SIG-M5 treated with dmso at 0.1 percent for 504 hours (cell line): ENCODE results near the gene LYSMD1.
A peak's percentile ranks its signal among the peaks of the same experiment; 100 is the strongest.

ENCODE experiments used
- DNase-seq: peaks from one replicate; lab custom pipeline; 2025; ENCODE audit not compliant: unreplicated experiment; lab: John Stamatoyannopoulos, UW

Gene LYSMD1

GRCh38 chr1:151175863-151176262, 10.2 kb upstream of the LYSMD1 start, which contains the start of gene TMOD4:
TSS of gene TMOD4 (minus strand) at chr1:151175981. CDS start at chr1:151174875, 1,106 bp downstream.
- DNase-seq: peak; percentile 72

GRCh38 chr1:151175041-151175741, 9.5 kb upstream of the LYSMD1 start:
- DNase-seq: no peak

- DNase-seq: no peak
Measured at GRCh38 chr1:151171190-151171589, 5.5 kb upstream of the LYSMD1 start.

GRCh38 chr1:151167116-151167515, 1.4 kb upstream of the LYSMD1 start:
- no peak for DNase-seq

GRCh38 chr1:151166505-151166956, 829 bp upstream of the LYSMD1 start:
- DNase-seq: peak; percentile 59

- DNase-seq: peak; percentile 56
Measured at GRCh38 chr1:151165281-151165737, 393 bp downstream of the LYSMD1 start.

- DNase-seq: no peak
Measured at GRCh38 chr1:151164732-151165280, 896 bp downstream of the LYSMD1 start.

- peak; percentile 70 for DNase-seq
Measured at GRCh38 chr1:151159373-151159772, 6.3 kb downstream of the LYSMD1 start.

GRCh38 chr1:151158751-151159251, 6.9 kb downstream of the LYSMD1 start:
- DNase-seq: no peak

- DNase-seq: peak; percentile 86
Measured at GRCh38 chr1:151158326-151158725, 7.4 kb downstream of the LYSMD1 start.

GRCh38 chr1:151157067-151157531, 8.6 kb downstream of the LYSMD1 start:
- peak; percentile 98 for DNase-seq

GRCh38 chr1:151156515-151156819, 9.2 kb downstream of the LYSMD1 start, which contains the start of gene TNFAIP8L2:
TSS of gene TNFAIP8L2 (plus strand) at chr1:151156649. CDS start at chr1:151158698, 2,049 bp downstream.
- peak; percentile 94 for DNase-seq

- DNase-seq: no peak
Measured at GRCh38 chr1:151147665-151148064, 18.0 kb downstream of the LYSMD1 start.

GRCh38 chr1:151147132-151147503, 18.6 kb downstream of the LYSMD1 start:
- DNase-seq: no peak

GRCh38 chr1:151146412-151147131, 19.1 kb downstream of the LYSMD1 start, which contains the start of gene SEMA6C:
TSS of gene SEMA6C (minus strand) at chr1:151146631. CDS start at chr1:151142621, 4,010 bp downstream.
- peak; percentile 93 for DNase-seq

- no peak for DNase-seq
Measured at GRCh38 chr1:151146072-151146411, 19.7 kb downstream of the LYSMD1 start.

- no peak for DNase-seq
Measured at GRCh38 chr1:151145304-151146071, 20.2 kb downstream of the LYSMD1 start.

- DNase-seq: no peak
Measured at GRCh38 chr1:151144474-151145303, 21.0 kb downstream of the LYSMD1 start.

GRCh38 chr1:151143986-151144385, 21.7 kb downstream of the LYSMD1 start:
- no peak for DNase-seq

GRCh38 chr1:151143057-151143435, 22.7 kb downstream of the LYSMD1 start:
- no peak for DNase-seq
